Liver (tissue), 9 donors: ENCODE data around the gene QPCT. TPM values are rescaled to one million over a fixed set of nuclear protein-coding genes. Genes with fewer than 3 reads are reported as not detected.
"Not testable (repeated sequence)": the region's sequence is repeated elsewhere in the genome, so short reads cannot be mapped to it uniquely, and the experiment has no call there.

ENCODE experiments used
- DNase-seq: peaks from one replicate; pipeline ENCODE4 v3.0.0-alpha.2; 2017; ENCODE audit warnings: low spot score
- H3K27ac ChIP-seq, 2 donors: one replicate each; pipeline ENCODE4 v1.7.0; 2013; ENCODE audit warnings: inconsistent platforms in 2 of 2, low read length in 2 of 2, control low read depth in 1 of 2, low read depth in 1 of 2, mild to moderate bottlenecking in 1 of 2
- H3K27me3 ChIP-seq, 4 donors: one replicate each; pipeline versions ENCODE4 v1.6.1 to v1.7.0; 2013; ENCODE audit warnings: low read length in 3 of 4, inconsistent platforms in 1 of 4, mild to moderate bottlenecking in 1 of 4, moderate library complexity in 1 of 4; ENCODE audit not compliant: control insufficient read depth in 4 of 4, insufficient read depth in 4 of 4
- H3K36me3 ChIP-seq, 4 donors: one replicate each; pipeline versions ENCODE4 v1.6.1 to v1.7.0; 2013; ENCODE audit warnings: low read length in 3 of 4, mild to moderate bottlenecking in 3 of 4, low read depth in 1 of 4, moderate library complexity in 1 of 4; ENCODE audit not compliant: control insufficient read depth in 4 of 4, insufficient read depth in 3 of 4
- H3K4me1 ChIP-seq, 4 donors: one replicate each; pipeline versions ENCODE4 v1.6.1 to v1.7.0; 2013; ENCODE audit warnings: low read length in 3 of 4, mild to moderate bottlenecking in 3 of 4, moderate library complexity in 1 of 4; ENCODE audit not compliant: control insufficient read depth in 4 of 4, insufficient read depth in 4 of 4
- H3K4me3 ChIP-seq, 3 donors: one replicate each; pipeline versions ENCODE4 v1.6.1 to v1.7.0; 2013; ENCODE audit warnings: low read length in 3 of 3, control low read depth in 1 of 3, low read depth in 1 of 3, mild to moderate bottlenecking in 1 of 3
- H3K9ac ChIP-seq, 2 donors: one replicate each; pipeline ENCODE4 v1.7.0; 2013; ENCODE audit warnings: low read length in 2 of 2, mild to moderate bottlenecking in 2 of 2, moderate library complexity in 2 of 2, control low read depth in 1 of 2, low read depth in 1 of 2
- H3K9me3 ChIP-seq, 4 donors: one replicate each; pipeline versions ENCODE4 v1.6.1 to v1.7.0; 2013; ENCODE audit warnings: low read length in 3 of 4; ENCODE audit not compliant: control insufficient read depth in 4 of 4
- ATF3 ChIP-seq: IDR thresholded peaks from 2 replicates; pipeline ENCODE4 v1.6.1; 2016; ENCODE audit warnings: antibody characterized with exemption
- CTCF ChIP-seq: fragments of 150-350 bp; IDR thresholded peaks from 2 replicates; pipeline ENCODE4 v1.5.1; 2017; ENCODE audit warnings: improper control_type of control experiment, low read depth, low read length; ENCODE audit not compliant: missing input control
- EGR1 ChIP-seq, 2 donors: IDR thresholded peaks; 2 replicates each; pipeline ENCODE4 v1.6.1; 2016 to 2018; ENCODE audit warnings: antibody characterized with exemption in 2 of 2, low read depth in 2 of 2
- FOXA1 ChIP-seq: IDR thresholded peaks from 2 replicates; pipeline ENCODE4 v1.6.1; 2016; ENCODE audit warnings: antibody characterized with exemption
- GABPA ChIP-seq, 2 donors: IDR thresholded peaks in 1 of 2; conservative IDR thresholded peaks in 1 of 2; 2 replicates each; pipeline ENCODE4 v1.6.1; 2016; ENCODE audit warnings: antibody characterized with exemption in 2 of 2, mild to moderate bottlenecking in 1 of 2, moderate library complexity in 1 of 2
- HNF4A ChIP-seq, 2 donors: conservative IDR thresholded peaks; 2 replicates each; pipeline ENCODE4 v1.6.1; 2016; ENCODE audit warnings: antibody characterized with exemption in 2 of 2, mild to moderate bottlenecking in 2 of 2
- JUND ChIP-seq, 2 donors: IDR thresholded peaks; 2 replicates each; pipeline ENCODE4 v1.6.1; 2016; ENCODE audit warnings: antibody characterized with exemption in 2 of 2
- MAX ChIP-seq: IDR thresholded peaks from 2 replicates; pipeline ENCODE4 v1.6.1; 2016; ENCODE audit warnings: antibody characterized with exemption
- NR2F2 ChIP-seq: IDR thresholded peaks from 2 replicates; pipeline ENCODE4 v1.6.1; 2016; ENCODE audit warnings: antibody characterized with exemption
- REST ChIP-seq: IDR thresholded peaks from 2 replicates; pipeline ENCODE4 v1.6.1; 2016; ENCODE audit warnings: antibody characterized with exemption, mild to moderate bottlenecking
- RXRA ChIP-seq, 2 donors: IDR thresholded peaks; 2 replicates each; pipeline ENCODE4 v1.6.1; 2017 to 2018; ENCODE audit warnings: antibody characterized with exemption in 2 of 2, mild to moderate bottlenecking in 1 of 2
- TAF1 ChIP-seq: conservative IDR thresholded peaks from 2 replicates; pipeline ENCODE4 v1.6.1; 2016; ENCODE audit warnings: antibody characterized with exemption, mild to moderate bottlenecking
- YY1 ChIP-seq: IDR thresholded peaks from 2 replicates; pipeline ENCODE4 v1.6.1; 2016; ENCODE audit warnings: antibody characterized with exemption, mild to moderate bottlenecking
- ZBTB33 ChIP-seq: IDR thresholded peaks from 2 replicates; pipeline ENCODE4 v1.6.1; 2016; ENCODE audit warnings: antibody characterized with exemption
- WGBS: extraction: QIAGEN DNeasy Blood & Tissue Kit; methylation state at CpG from one replicate; pipeline ENCODE4 v1.1.7; 2013; 5-methylcytosine and 5-hydroxymethylcytosine counted together
- polyA plus RNA-seq, 2 donors: library from polyadenylated mRNA; stranded (reverse) in 1 of 2; unstranded in 1 of 2; fragments of 200-250 nt in 1 of 2; fragments of >200 nt in 1 of 2; fragmentation: Nextera tagmentation in 1 of 2; extraction: Ambion mirVana in 1 of 2; gene quantifications; one replicate each; pipeline versions ENCODE4 v1.2.1 to v1.2.3, GENCODE V29; 2013 to 2015
- total RNA-seq, 2 donors: library from RNA; depleted of rRNA; stranded (reverse); fragments of >200 nt; gene quantifications; one replicate each; pipeline ENCODE4 v1.2.3, GENCODE V29; 2014
- donor health status: healthy.
- donor health status: healthy.
- donor health status: healthy.
- donor health status: healthy.
- donor health status: healthy.

QPCT gene
- total and polyA plus RNA-seq, 4 donors: 0.61 to 3.0 (median 1.2) TPM

GRCh38 chr2:37405781-37406180 lies 61.4 kb downstream of the QPCT start:
- H3K4me1 ChIP-seq: no peaks in the 10 kb centered on the region
- TF ChIP-seq ZBTB33: no peak
- TF ChIP-seq RXRA (IDR thresholded peaks at IDR 0.05): no peak
- TF ChIP-seq ATF3: no peak
- no peak for TF ChIP-seq CTCF
- TF ChIP-seq GABPA (IDR thresholded peaks at IDR 0.05 in 1 of 2, conservative IDR thresholded peaks at IDR 0.05 in 1 of 2): no peak
- TF ChIP-seq HNF4A (conservative IDR thresholded peaks at IDR 0.05): no peak
- TF ChIP-seq TAF1: no peak
- WGBS: 95% methylated on average over 2 of the region's 2 CpGs
- no peak overlapping the region for H3K9ac ChIP-seq
- no peaks in the 10 kb centered on the region for H3K27me3 ChIP-seq
- H3K4me3 ChIP-seq: no peak overlapping the region
- no peaks in the 10 kb centered on the region for H3K9me3 ChIP-seq
- H3K27ac ChIP-seq: no peak overlapping the region
- DNase-seq: no peak
- no peaks in the 10 kb centered on the region for H3K36me3 ChIP-seq

GRCh38 chr2:37412231-37412630 lies 67.8 kb downstream of the QPCT start:
- TF ChIP-seq REST (no peak), NR2F2 (no peak), TAF1 (no peak), YY1 (no peak), HNF4A (conservative IDR thresholded peaks at IDR 0.05) (no peak), ATF3 (no peak), EGR1 (IDR thresholded peaks at IDR 0.05; ENCODE audit: low read depth in 2 of 2) (no peak), GABPA (IDR thresholded peaks at IDR 0.05 in 1 of 2, conservative IDR thresholded peaks at IDR 0.05 in 1 of 2) (no peak), JUND (IDR thresholded peaks at IDR 0.05) (no peak), MAX (no peak), RXRA (IDR thresholded peaks at IDR 0.05) (no peak), FOXA1 (no peak), CTCF (no peak)
- H3K9me3 ChIP-seq: no peaks in the 10 kb centered on the region
- H3K27ac ChIP-seq: no peak overlapping the region
- WGBS: 75% methylated on average over 6 of the region's 6 CpGs
- no peaks in the 10 kb centered on the region for H3K36me3 ChIP-seq
- no peaks in the 10 kb centered on the region for H3K4me1 ChIP-seq
- no peak overlapping the region for H3K9ac ChIP-seq
- no peak overlapping the region for H3K4me3 ChIP-seq
- DNase-seq: no peak
- H3K27me3 ChIP-seq: no peaks in the 10 kb centered on the region

GRCh38 chr2:37413911-37414469 lies 69.6 kb downstream of the QPCT start:
- not testable (repeated sequence) for H3K9me3 ChIP-seq, H3K27me3 ChIP-seq, H3K4me1 ChIP-seq, H3K9ac ChIP-seq, H3K4me3 ChIP-seq, H3K36me3 ChIP-seq, DNase-seq, H3K27ac ChIP-seq
- 71% methylated on average over 4 of the region's 4 CpGs for WGBS
